NOMO-1 treated with DMSO at 0.1 percent for 48 hours (cell line): ENCODE measurements around the gene EHMT1.
"Not testable (repeated sequence)": the region's sequence is repeated elsewhere in the genome, so short reads cannot be mapped to it uniquely, and the experiment has no call there.

ENCODE experiments used
- DNase-seq: peaks from one replicate; lab custom pipeline; 2025; ENCODE audit not compliant: unreplicated experiment; lab: John Stamatoyannopoulos, UW

The EHMT1 gene

DNA sequence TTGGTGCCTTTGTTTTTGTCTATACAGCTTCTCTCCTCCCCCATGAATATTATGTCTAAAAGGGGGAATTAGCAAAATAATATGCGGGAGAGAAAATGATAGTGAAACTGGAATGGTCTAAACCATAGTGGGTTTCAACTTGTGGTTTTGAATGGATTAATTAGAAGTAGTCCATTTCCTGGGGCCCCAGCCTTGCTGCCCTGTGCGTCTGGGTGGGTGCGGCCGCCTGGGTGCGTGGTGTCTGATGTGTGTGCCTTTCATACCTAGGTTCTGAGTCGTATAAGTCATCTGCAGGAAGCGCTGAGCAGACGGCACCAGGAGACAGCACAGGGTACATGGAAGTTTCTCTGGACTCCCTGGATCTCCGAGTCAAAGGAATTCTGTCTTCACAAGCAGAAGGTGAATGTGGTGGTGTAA is 138.8 kb downstream of the EHMT1 start:
- no peak for DNase-seq

DNA sequence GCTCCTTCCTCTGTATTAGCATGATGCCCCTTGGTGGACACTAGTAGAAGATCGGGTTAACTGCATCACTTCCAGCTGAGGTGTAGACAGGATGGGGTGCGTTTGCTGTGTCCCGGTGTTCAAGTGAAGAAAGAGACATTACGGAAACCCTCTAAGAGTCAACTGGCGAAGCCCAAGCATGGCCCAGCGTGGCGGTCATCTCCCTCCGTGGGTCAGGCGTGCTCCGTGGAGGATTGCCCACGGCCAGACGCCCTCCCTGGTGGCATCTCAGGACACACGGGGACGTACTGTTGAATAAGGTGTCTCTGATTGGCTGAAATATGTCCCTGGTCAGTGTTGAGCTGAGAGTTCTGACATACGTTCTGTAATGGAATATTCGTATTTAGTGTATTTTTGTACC is 139.3 kb downstream of the EHMT1 start:
- DNase-seq: no peak

DNA sequence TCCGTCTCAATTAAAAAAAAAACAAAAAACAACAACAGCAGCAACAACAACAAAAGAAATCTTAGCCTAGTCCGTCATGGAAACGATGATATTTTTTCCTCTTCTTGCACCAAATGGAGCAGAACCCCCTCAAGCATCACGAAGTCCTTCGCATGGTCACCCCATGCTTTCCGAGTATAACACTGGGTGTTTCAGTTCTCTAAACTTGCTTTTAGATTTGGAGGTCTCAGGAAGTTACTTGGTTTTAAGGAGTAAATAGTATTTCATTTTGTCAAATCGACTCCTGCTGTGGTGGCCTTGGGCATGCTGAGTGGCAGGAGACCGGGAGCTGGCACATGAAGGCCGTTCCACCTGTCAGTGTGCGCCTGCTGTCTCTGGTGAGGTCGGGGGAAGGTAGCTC is 140.3 kb downstream of the EHMT1 start:
- no peak for DNase-seq

DNA sequence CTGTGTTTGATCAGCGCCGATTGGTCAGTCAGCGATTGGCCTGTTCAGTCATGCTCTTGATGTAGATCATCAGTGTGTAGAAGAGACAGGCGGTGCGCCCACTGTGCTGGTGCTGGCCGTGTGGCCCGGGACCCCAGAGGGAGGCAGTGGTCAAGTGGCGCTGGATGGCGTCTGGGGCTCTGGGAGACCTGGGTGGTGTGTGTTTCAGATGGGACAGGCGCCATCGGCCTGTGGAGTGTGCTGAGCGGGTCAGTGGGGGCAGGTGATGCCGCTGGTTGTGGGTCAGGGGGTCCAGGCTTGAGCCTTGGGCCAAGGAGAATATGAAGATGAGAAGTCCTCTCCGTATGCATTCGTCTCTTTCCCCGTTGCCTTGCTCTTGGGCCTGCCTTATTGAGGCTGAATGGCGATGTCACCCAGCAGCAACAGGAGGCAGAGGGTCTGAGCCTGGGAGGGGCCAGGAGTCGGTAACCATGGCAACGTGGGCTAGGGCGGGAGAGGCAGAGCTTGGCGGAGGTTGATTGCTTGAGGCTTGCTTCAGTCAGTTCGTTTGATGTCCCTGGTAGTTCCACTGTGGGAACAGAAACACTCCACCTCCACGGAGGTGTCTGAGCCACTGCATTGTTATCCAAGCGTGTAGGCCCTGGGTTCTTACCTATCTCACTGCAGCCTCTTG is 141.0 kb downstream of the EHMT1 start:
- DNase-seq: no peak

DNA sequence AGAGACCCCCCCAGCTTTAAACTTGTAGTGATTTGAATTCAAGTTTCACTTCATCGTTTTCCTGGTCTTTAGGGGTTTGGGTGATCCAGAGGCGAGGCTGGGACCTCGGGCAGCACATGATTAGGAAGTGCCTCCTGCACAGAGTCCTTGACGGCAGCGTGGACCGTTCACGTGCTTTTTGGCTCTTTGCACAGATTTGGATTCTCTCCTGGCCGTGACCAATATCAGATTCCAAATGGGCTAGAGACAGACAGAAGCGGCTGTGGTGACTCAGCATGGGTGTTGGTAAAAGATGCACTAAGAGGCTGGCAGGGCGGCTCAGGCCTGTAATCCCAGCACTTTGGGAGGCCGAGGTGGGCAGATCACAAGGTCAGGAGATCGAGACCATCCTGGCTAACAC is 141.6 kb downstream of the EHMT1 start:
- no peak for DNase-seq

DNA sequence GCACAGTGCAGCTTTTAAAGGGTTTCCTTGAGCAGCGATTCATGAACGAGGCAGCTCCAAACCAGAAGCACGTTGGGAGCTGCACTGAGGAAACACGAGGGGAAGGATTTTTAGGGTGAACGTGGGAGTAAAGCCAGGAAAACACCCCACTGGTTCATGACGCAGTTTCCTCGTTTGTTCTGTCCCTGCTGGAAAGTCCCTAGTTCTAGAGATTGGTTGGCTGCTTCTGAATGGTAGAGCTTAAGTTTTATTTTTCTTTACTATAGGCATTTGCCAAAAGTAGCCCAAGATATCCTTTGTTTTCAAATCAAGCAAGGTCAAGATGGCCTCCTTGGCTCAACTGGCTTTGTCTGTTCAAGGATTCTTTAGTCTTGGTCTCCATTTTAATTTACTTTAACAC is 142.2 kb downstream of the EHMT1 start:
- no peak for DNase-seq

DNA sequence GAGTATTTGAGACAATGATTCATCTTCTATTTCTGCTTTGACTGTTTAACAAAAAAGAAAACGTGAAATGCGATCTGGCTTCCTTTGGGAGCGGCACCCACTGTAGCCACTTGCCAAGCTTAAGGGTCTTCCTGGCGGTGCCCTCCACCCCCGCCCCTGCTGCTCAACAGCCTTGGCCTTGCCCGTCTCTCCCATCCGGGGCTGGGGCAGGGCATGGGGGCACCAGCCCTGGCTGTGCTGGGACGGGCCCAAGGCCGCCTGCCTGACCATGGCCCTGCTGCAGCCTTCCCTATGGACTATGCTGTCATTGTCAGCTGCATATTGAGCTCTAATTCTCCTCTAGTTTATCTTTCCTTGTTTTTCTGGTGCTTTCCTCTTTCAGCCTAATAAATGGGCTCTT is 143.0 kb downstream of the EHMT1 start:
- DNase-seq: no peak

DNA sequence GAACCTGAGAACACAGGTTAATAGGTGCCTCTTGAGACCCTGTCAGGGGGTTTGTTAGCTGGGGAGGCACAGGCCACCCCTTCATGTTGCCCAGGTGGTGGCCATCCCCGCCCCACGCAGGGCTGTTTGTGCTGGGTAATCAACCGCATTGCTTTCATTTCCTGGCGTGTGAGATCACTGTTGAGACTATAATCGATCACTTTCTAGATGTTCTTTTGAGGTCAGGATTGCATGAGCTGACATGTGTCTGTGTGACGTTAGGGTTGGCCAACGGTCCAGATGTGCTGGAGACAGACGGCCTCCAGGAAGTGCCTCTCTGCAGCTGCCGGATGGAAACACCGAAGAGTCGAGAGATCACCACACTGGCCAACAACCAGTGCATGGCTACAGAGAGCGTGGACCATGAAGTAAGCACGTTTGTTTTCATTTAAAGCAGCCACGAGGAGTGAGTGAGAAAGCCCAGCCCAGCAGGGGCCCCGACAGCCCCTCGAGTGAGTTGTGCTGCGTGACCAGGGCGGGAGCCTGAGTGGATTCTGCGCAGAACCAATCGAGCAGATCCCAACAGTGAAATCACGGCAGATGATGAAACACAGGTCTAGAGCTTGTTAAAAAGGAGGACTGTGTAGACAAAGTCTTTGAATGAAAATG is 143.7 kb downstream of the EHMT1 start:
- DNase-seq: no peak

DNA sequence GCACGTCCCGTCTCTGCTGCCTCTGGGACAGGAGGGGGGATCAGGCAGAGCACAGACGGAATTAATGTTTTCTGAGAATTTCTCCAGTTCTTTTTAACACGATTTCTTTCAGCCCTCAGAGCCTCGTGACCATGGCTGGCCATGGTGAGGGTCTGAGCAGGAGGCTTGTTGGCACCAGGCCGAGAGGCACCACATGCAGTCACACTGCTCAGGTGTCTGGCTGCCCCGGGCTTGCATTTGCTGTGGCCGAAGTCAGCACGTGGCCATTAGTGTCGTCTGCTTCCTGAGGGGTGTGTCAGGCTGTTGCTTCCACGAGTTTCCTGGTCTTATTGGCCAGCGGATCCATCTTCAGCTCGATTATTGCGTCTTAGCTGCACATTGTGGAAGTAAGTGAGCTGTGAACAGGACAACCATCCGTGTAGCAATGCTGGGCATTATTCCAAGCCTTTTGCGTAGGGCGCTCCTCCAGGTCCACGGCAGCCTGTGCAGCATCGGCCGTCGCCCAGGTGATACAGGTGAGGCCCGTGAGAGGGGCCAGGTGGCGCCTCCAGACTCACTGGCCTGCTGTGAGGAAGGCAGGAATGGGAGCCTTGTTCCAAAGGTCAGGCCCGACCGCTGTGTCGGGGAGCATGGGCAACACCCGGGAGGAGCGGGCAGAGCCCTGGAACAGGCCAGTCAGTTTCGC is 144.6 kb downstream of the EHMT1 start:
- no peak for DNase-seq

DNA sequence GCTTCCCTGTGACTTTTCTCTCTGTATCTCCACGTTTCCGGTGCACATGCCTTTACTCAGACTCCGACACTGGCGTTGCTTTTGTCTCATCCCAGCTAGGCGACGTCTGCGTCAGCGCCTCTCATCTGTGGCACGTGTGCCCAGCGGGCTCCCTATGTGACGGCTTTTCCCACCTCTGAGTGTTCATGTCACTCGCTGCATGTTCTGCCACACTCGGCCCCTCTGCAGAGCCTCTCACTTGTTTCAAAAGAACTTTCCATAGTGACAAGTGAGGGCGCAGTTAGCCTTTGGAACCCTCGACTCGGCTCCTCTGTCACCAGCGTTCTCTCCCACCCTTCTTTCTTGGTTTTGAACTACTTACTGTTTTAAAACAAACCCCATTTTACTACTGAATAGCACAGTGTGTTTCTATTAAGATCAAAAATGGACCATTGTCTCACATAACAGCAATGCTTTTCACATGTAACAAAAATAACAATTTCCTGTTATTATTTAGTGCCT is 145.4 kb downstream of the EHMT1 start:
- DNase-seq: no peak

DNA sequence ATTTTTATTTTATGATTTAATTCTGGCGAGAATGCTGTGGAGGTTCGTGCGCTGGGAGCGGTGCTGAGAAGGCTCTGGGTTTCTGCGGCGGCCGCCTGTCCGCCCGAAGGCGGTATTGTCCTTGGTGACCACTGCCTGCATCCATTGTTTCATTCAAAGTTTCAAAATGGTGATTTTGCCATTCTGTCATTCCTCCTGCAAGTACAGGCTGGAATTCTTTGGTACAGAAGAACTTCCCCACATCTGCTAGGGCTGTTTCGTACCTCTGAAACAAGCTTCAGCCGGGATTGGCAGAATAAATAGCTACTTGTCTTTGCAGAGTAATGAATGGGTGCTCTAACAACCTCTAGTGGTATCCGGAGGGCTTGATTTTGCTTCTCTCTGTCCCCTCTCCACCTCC is 146.2 kb downstream of the EHMT1 start:
- no peak for DNase-seq

DNA sequence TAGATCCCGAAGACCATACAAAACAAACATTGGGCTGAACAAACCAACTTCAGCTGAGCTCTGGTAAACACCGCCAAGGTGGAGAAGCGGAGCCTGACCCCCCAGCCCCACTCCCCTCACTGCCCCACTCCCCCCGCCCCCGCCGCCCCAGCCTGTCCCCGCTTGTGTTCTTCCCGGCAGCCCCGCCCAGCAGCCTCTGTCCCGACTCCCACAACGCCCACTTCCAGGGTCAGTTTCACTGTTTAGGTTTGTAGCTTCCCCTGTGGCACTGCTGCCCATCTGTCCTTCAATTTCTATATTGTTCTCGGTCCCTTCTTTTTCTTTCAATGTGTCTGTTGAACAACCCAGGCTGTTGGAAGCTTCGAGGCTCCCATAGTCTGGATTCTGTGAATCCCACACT is 146.7 kb downstream of the EHMT1 start:
- no peak for DNase-seq

DNA sequence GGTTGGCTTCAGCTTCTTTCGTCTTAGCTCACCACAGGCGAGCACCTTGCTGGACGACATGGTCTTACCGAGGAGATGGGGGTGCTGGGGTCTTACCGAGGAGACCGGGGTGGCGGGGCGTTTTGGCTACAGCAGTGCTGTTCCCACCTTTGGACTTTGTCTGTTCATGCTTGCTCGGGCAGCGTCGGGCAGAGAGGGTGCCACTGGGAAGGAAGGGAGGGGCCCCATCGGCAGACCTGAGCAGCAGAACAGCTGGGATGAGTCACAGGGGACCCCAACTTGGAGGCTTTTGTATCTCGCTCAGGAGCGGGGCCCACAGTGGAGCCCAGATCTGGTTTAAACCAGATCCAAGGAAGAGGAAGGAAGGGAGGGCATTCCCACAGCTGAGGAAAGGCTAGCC is 152.8 kb downstream of the EHMT1 start:
- DNase-seq: no peak

DNA sequence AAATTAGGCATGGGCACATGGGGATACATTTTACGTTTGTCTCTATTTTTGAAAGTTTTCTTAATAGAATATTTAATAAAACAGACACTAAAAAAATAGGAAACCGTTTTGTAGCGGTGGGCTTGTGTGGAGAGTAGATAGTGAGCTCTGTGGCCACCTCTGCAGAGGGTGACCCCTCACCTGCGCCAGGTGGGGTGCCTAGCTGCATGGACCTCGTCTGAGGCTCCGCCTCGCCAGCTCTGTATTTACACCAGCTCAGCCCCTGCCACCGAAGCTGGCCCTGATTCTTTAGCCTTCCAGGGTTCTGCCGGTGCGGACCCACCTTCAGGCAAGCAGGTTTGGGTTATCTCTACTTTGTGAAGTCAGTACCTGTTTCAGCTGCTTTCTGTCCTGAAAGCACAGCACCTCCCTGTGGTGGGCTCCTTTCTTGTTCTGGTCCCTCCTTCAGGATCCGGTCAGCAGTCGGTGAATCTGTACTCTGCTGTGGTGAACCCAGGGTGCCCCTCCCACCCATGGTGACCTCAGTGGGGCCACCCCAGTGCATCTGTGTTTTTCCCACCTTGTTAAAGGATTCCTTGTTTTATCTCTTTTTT is 153.6 kb downstream of the EHMT1 start:
- no peak for DNase-seq

DNA sequence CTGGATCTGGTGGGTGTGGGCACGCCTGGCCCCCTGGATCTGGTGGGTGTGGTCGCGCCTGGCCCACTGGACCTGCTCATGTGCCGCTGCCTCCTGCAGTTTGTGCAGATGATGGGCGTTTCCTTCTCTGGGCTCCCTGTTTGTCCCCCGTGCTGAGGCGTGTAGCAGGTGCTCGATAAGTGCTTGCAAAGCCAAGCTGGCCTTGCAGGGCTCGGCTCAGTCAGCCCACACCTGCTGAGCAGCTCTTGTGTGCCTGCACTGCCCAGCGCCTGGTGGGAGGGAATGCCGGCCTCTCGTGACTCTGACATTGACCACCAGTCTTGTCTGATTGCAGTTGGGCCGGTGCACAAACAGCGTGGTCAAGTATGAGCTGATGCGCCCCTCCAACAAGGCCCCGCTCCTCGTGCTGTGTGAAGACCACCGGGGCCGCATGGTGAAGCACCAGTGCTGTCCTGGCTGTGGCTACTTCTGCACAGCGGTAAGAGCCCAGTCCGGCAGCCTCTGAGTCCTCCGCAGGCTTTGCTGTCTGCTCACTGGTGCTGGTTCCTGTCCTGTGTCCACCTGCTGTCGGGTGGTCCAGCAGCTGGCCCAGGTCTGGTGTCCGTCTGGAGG is 156.1 kb downstream of the EHMT1 start:
- no peak for DNase-seq

DNA sequence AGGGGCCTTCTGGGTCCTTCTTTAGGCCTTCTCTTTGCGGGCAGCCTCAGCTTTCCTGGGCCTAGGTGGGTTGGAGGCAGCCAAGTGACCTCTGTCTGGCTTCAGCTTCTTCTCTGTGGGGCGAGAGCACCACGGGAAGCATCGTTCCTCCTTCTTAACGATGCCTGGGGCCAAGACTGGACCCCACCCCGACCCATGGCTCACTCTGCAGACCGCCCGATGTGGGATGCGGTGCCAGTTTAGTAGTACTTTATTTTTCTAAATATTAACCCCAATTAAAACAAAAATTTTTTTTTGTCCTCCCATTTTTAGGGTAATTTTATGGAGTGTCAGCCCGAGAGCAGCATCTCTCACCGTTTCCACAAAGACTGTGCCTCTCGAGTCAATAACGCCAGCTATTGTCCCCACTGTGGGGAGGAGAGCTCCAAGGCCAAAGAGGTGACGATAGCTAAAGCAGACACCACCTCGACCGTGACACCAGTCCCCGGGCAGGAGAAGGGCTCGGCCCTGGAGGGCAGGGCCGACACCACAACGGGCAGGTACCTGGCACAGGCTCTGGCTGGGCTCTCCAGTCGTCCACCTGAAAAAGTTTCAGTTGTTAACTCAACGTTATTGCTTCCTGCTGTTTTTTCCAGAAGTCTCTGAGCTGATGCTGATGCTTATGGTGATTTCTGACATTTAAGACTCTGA is 157.6 kb downstream of the EHMT1 start:
- DNase-seq: no peak

DNA sequence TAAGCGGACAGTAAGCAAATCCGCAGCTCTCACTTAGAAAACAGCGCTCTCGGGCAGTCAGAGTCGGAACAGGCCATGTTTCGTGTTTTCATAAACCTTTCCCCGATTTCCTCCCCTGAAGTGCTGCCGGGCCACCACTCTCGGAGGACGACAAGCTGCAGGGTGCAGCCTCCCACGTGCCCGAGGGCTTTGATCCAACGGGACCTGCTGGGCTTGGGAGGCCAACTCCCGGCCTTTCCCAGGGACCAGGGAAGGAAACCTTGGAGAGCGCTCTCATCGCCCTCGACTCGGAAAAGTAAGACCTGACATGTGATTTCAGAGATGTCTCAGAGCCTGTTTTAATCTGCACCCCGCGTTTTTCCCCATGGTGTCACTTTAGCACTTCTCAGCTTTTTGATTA is 159.0 kb downstream of the EHMT1 start:
- DNase-seq: no peak

DNA sequence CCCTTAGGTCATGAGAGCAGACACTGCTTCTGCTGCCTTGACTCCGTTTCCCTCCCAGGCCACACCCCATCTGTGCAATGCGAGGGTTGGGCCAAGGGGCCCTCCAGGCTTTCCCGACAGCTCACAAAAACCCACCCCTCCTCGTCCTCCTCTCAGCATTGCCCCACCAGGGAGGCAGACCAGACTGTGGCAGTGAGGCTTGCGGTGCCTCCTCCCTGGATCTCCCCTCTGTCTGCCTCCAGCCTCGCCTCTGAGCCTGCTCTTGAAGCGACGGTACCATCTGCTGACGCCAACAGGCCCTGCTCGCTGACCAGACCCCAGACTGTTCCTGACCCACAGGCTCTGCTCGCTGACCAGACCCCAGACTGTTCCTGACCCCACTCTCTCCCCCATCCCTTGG is 159.5 kb downstream of the EHMT1 start:
- no peak for DNase-seq

DNA sequence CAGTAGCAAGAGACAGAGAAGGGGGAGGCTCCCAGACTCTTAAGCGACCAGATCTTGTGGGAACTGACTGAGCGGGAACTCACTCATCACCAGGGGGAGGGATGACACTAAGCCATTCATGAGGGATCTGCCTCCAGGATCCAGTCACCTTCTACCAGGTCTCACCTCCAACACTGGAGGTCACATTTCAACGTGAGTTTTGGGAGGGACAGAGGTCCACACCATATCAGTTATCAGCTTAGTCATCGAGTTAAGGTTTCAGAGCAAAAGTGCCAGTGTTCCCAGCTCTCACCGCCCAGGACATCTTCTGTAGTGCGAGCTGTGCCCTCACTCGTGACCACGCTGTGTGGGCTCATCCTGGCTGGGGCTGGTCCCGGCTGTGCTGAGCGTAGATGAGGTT is 160.1 kb downstream of the EHMT1 start:
- DNase-seq: no peak

DNA sequence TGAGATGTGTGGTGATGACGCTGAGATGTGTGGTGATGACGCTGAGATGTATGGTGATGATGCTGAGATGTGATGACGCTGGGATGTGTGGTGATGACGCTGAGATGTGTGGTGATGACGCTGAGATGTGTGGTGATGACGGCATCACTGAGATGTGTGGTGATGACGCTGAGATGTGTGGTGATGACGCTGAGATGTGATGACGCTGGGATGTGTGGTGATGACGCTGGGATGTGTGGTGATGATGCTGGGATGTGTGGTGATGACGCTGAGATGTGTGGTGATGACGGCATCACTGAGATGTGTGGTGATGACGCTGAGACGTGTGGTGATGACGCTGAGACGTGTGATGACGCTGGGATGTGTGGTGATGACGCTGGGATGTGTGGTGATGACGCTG is 161.2 kb downstream of the EHMT1 start:
- not testable (repeated sequence) for DNase-seq
